HEK293T (cell line): Measurements from ENCODE around the gene JOSD2.

Experiments used
- CTCF ChIA-PET: fragments of 350-600 bp; formaldehyde crosslinking; extraction: SDS; loops from one replicate; lab custom pipeline; 2021; ENCODE audit warnings: antibody characterized with exemption, inconsistent platforms; lab: Yijun Ruan, JAX
- POLR2A ChIA-PET: fragments of 350-600 bp; formaldehyde crosslinking; extraction: SDS; loops from one replicate; lab custom pipeline; 2020; ENCODE audit warnings: antibody characterized with exemption, inconsistent platforms; lab: Yijun Ruan, JAX
- DNase-seq: peaks from one replicate; pipeline ENCODE4 v3.0.0; 2012; ENCODE audit warnings: mixed read lengths; ENCODE audit errors: extremely low spot score
- ARNT ChIP-seq: fragments of 450-650 bp; IDR thresholded peaks from 2 replicates; pipeline ENCODE4 v1.6.1; 2017; ENCODE audit warnings: mild to moderate bottlenecking
- BHLHE40 ChIP-seq: fragments of 450-650 bp; IDR thresholded peaks from 2 replicates; pipeline ENCODE4 v1.6.1; 2016; ENCODE audit warnings: mild to moderate bottlenecking, moderate library complexity, borderline replicate concordance
- CTBP1 ChIP-seq: fragments of 450-650 bp; IDR thresholded peaks from 2 replicates; pipeline ENCODE4 v1.6.1; 2016; ENCODE audit warnings: borderline replicate concordance
- ELF4 ChIP-seq: fragments of 450-650 bp; IDR thresholded peaks from 2 replicates; pipeline ENCODE4 v1.6.1; 2017; ENCODE audit warnings: antibody characterized with exemption
- FOXA1 ChIP-seq: fragments of 450-650 bp; IDR thresholded peaks from 2 replicates; pipeline ENCODE4 v1.6.1; 2016; ENCODE audit warnings: mild to moderate bottlenecking
- FOXK2 ChIP-seq: fragments of 450-650 bp; IDR thresholded peaks from 2 replicates; pipeline ENCODE4 v1.6.1; 2016; ENCODE audit warnings: mild to moderate bottlenecking
- FOXM1 ChIP-seq: fragments of 450-650 bp; IDR thresholded peaks from 2 replicates; pipeline ENCODE4 v1.6.1; 2017; ENCODE audit warnings: mild to moderate bottlenecking, borderline replicate concordance
- HDGF ChIP-seq: fragments of 450-650 bp; IDR thresholded peaks from 2 replicates; pipeline ENCODE4 v1.6.1; 2017; ENCODE audit warnings: antibody characterized with exemption, borderline replicate concordance
- L3MBTL2 ChIP-seq: fragments of 450-650 bp; conservative IDR thresholded peaks from 2 replicates; pipeline ENCODE4 v1.6.1; 2016; ENCODE audit warnings: mild to moderate bottlenecking
- LEF1 ChIP-seq: fragments of 450-650 bp; IDR thresholded peaks from 2 replicates; pipeline ENCODE4 v1.6.1; 2017; ENCODE audit warnings: mild to moderate bottlenecking, borderline replicate concordance
- NFRKB ChIP-seq: fragments of 450-650 bp; IDR thresholded peaks from 2 replicates; pipeline ENCODE4 v1.6.1; 2016; ENCODE audit warnings: mild to moderate bottlenecking, moderate library complexity
- PKNOX1 ChIP-seq: fragments of 450-650 bp; IDR thresholded peaks from 2 replicates; pipeline ENCODE4 v1.6.1; 2016
- SP1 ChIP-seq: fragments of 450-650 bp; IDR thresholded peaks from 2 replicates; pipeline ENCODE4 v1.6.1; 2017
- SUZ12 ChIP-seq: fragments of 450-650 bp; IDR thresholded peaks from 2 replicates; pipeline ENCODE4 v1.6.1; 2016; ENCODE audit warnings: mild to moderate bottlenecking
- TARDBP ChIP-seq: fragments of 450-650 bp; IDR thresholded peaks from 2 replicates; pipeline ENCODE4 v1.6.1; 2016
- ZNF384 ChIP-seq: fragments of 450-650 bp; IDR thresholded peaks from 2 replicates; pipeline ENCODE4 v1.6.1; 2016

JOSD2 gene

GRCh38 chr19:50501568-50502475, 9.2 kb downstream of the JOSD2 start:
- POLR2A ChIA-PET = no interaction called here
- TF ChIP-seq SP1 (no peak), FOXK2 (no peak), BHLHE40 (no peak), FOXM1 (no peak), ZNF384 (no peak)
- CTCF ChIA-PET = no interaction called here
- DNase-seq = no peak

GRCh38 chr19:50501186-50501567, 9.8 kb downstream of the JOSD2 start:
- DNase-seq = no peak
- ChIA-PET CTCF (no interaction called here), POLR2A (no interaction called here)
- TF ChIP-seq NFRKB = no peak
- TF ChIP-seq CTBP1 = no peak
- no peak for TF ChIP-seq ELF4
- TF ChIP-seq FOXK2 = no peak
- no peak for TF ChIP-seq ZNF384
- no peak for TF ChIP-seq SP1
- TF ChIP-seq HDGF = no peak
- no peak for TF ChIP-seq SUZ12

- DNase-seq = no peak
- CTCF ChIA-PET = no interaction called here
- TF ChIP-seq FOXK2 = no peak
- no peak for TF ChIP-seq LEF1
- TF ChIP-seq TARDBP = no peak
- TF ChIP-seq PKNOX1 = no peak
- no peak for TF ChIP-seq BHLHE40
- no peak for TF ChIP-seq HDGF
- no peak for TF ChIP-seq SP1
- POLR2A ChIA-PET = no interaction called here
Measured at GRCh38 chr19:50500753-50501151, 10.2 kb downstream of the JOSD2 start.

GRCh38 chr19:50500060-50500752, 10.8 kb downstream of the JOSD2 start:
- ChIA-PET CTCF (no interaction called here), POLR2A (no interaction called here)
- no peak for DNase-seq
- TF ChIP-seq ZNF384 (no peak), PKNOX1 (no peak), LEF1 (no peak), CTBP1 (no peak), ARNT (no peak), FOXM1 (no peak)

GRCh38 chr19:50498219-50499056, 12.6 kb downstream of the JOSD2 start:
- CTCF ChIA-PET = no interaction called here
- no peak for TF ChIP-seq SP1
- no peak for TF ChIP-seq SUZ12
- no peak for DNase-seq
- POLR2A ChIA-PET = no interaction called here

- no peak for TF ChIP-seq FOXA1
- no peak for TF ChIP-seq L3MBTL2
- TF ChIP-seq FOXM1 = no peak
- TF ChIP-seq CTBP1 = no peak
- no peak for TF ChIP-seq TARDBP
- TF ChIP-seq SUZ12 = no peak
- TF ChIP-seq ELF4 = no peak
- no peak for TF ChIP-seq BHLHE40
- no peak for TF ChIP-seq PKNOX1
- TF ChIP-seq LEF1 = no peak
- no peak for TF ChIP-seq HDGF
- TF ChIP-seq FOXK2 = no peak
- TF ChIP-seq NFRKB = no peak
- TF ChIP-seq ZNF384 = no peak
- no peak for TF ChIP-seq SP1
- no peak for TF ChIP-seq ARNT
- ChIA-PET POLR2A (interaction anchor here (1.1 kb wide), 1 partner anchor 14 kb away, joined by 4 read pairs; the partner anchor contains the start of gene JOSD2), CTCF (no interaction called here)
- DNase-seq = no peak
Measured at GRCh38 chr19:50497022-50497405, 14.0 kb downstream of the JOSD2 start.
